Spinal cord (tissue), 10 donors: ENCODE data around the gene PTMS. TPM values are rescaled to one million over a fixed set of nuclear protein-coding genes. Genes with fewer than 3 reads are reported as not detected.

ENCODE experiments used
- DNase-seq, 6 donors: peaks; one replicate each; pipeline versions ENCODE4 v3.0.0 to v3.0.0-alpha.2; 2013 to 2015; ENCODE audit warnings: low spot score in 6 of 6, low read depth in 4 of 6
- H3K27ac ChIP-seq: one replicate; pipeline ENCODE4 v1.5.1; 2013; ENCODE audit warnings: low read depth, low read length, control low read depth
- H3K27me3 ChIP-seq: one replicate; pipeline ENCODE4 v1.6.1; 2013; ENCODE audit warnings: low read length; ENCODE audit not compliant: control insufficient read depth, insufficient read depth
- H3K36me3 ChIP-seq: one replicate; pipeline ENCODE4 v1.6.1; 2013; ENCODE audit warnings: low read length; ENCODE audit not compliant: control insufficient read depth, insufficient read depth
- H3K4me1 ChIP-seq: one replicate; pipeline ENCODE4 v1.6.1; 2013; ENCODE audit warnings: low read length; ENCODE audit not compliant: control insufficient read depth, insufficient read depth
- H3K4me3 ChIP-seq: one replicate; pipeline ENCODE4 v1.5.1; 2013; ENCODE audit warnings: low read depth, low read length, control low read depth
- H3K9me3 ChIP-seq: one replicate; pipeline ENCODE4 v1.6.1; 2013; ENCODE audit warnings: low read length; ENCODE audit not compliant: control insufficient read depth, insufficient read depth
- WGBS: methylation state at CpG from one replicate; pipeline ENCODE4 v1.1.5; 2013; ENCODE audit warnings: missing lambda C conversion rate; ENCODE audit not compliant: insufficient coverage; 5-methylcytosine and 5-hydroxymethylcytosine counted together
- polyA plus RNA-seq, 2 donors: library from polyadenylated mRNA; unstranded; fragments of 120-200 nt; gene quantifications; one replicate each; pipeline ENCODE4 v1.2.1, GENCODE V29; 2013; ENCODE audit not compliant: insufficient read length in 2 of 2
- total RNA-seq, 2 donors: library from RNA; depleted of rRNA in 1 of 2; stranded (reverse); fragments of 120-200 nt in 1 of 2; fragments of >200 nt in 1 of 2; gene quantifications; one replicate each; pipeline versions ENCODE4 v1.2.3 to v1.2.4, GENCODE V29; 2013 to 2014
- donor health status: healthy.

Gene PTMS
- total and polyA plus RNA-seq, 4 donors = 50.7 to 927 (median 554) TPM

DNA sequence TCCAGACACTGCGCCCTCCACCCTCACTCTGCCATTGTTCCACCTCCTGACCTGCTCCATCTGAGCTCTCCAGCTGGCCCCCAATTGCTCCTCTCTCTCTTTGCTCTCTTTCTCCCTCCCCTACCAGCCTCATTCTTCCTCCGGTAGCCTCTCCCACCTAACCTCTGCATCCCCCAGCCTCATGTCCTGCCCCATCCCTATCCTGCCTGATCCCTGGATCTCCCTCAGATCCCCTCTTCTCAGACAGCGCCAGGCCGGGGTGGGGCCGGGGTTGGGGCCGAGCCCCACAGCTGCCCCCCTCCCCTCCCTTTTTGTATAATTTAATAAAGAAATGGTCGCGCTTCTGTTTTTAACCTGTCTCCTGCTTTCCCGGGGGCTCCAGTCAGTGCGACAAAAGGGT is 4.4 kb downstream of the PTMS start:
- Histone ChIP-seq H3K4me3 (no peak overlapping the region), H3K27ac (no peak overlapping the region), H3K27me3 (no peaks in the 10 kb centered on the region), H3K9me3 (no peaks in the 10 kb centered on the region), H3K4me1 (peaks cover 48% of the 10 kb centered on the region), H3K36me3 (peaks cover 60% of the 10 kb centered on the region)
- 36% methylated on average over 1 of the region's 10 CpGs for WGBS
- no peak for DNase-seq

- H3K9me3 ChIP-seq = no peaks in the 10 kb centered on the region
These were observed 4.9 kb downstream of the PTMS start for GRCh38 chr12:6771091-6771495.

DNA sequence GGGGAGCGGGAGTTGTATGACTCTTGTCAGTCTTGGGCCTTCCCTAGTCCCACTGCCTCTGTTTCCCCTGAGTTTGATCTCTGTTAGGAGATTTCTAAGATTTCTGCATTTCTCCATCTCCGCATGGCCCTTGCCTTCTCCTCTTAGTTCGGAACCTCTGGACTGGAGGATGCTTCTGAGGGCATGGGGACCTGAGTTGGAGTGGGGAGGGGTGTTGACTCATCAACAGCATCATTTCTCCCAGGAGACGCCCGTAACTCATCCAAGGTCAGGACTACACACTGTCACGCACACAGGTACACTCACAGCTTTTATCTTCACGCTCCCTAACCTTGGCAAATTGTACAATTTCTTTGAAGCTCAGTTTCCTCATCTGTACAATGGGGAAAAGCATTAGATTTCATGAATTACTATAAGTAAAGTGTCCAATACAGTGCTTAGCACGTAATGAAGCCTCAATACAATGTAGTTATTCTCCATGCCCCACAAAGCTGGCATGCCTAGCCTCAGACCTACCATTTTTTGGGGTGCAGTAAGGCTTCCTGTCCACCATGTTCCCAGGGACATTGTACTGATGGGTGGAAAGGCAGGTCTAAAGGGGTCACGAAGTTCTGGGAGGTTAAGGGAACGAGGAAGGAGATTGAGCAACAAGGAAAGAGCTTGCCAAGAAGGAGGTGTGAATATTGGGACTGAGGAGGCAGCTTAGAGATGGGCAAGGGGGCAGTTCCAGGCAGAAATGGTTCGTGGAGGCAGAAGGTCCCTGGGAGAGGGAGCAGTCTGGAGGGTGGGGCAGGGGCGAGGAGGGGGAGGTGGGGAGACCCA is 5.6 kb downstream of the PTMS start:
- Histone ChIP-seq H3K4me3 (no peak overlapping the region), H3K9me3 (no peaks in the 10 kb centered on the region), H3K27me3 (no peaks in the 10 kb centered on the region), H3K36me3 (peaks cover 60% of the 10 kb centered on the region), H3K27ac (no peak overlapping the region), H3K4me1 (peaks cover 43% of the 10 kb centered on the region)
- no peak for DNase-seq
- 69% methylated on average over 4 of the region's 12 CpGs for WGBS

More at GRCh38 chr12:6771091-6771495, 4.9 kb downstream of the PTMS start:
- Histone ChIP-seq H3K36me3 (peaks cover 60% of the 10 kb centered on the region), H3K4me1 (peaks cover 43% of the 10 kb centered on the region), H3K27ac (no peak overlapping the region), H3K4me3 (no peak overlapping the region), H3K27me3 (no peaks in the 10 kb centered on the region)
- no peak for DNase-seq
- WGBS = 100% methylated on average over 4 of the region's 4 CpGs

- Histone ChIP-seq H3K36me3 (peaks cover 60% of the 10 kb centered on the region), H3K27ac (no peak within 1 kb of the TSS), H3K27me3 (no peaks in the 10 kb centered on the region), H3K9me3 (no peaks in the 10 kb centered on the region), H3K4me3 (no peak within 1 kb of the TSS), H3K4me1 (peaks cover 42% of the 10 kb centered on the region)
- 49% methylated on average over 9 of the region's 15 CpGs for WGBS
- no peak for DNase-seq
These were observed 6.2 kb downstream of the PTMS start, which contains the start of gene LAG3 for GRCh38 chr12:6772331-6772695. Gene LAG3 (plus strand): TSS chr12:6772520. CDS start chr12:6772853, 333 bp downstream.

DNA sequence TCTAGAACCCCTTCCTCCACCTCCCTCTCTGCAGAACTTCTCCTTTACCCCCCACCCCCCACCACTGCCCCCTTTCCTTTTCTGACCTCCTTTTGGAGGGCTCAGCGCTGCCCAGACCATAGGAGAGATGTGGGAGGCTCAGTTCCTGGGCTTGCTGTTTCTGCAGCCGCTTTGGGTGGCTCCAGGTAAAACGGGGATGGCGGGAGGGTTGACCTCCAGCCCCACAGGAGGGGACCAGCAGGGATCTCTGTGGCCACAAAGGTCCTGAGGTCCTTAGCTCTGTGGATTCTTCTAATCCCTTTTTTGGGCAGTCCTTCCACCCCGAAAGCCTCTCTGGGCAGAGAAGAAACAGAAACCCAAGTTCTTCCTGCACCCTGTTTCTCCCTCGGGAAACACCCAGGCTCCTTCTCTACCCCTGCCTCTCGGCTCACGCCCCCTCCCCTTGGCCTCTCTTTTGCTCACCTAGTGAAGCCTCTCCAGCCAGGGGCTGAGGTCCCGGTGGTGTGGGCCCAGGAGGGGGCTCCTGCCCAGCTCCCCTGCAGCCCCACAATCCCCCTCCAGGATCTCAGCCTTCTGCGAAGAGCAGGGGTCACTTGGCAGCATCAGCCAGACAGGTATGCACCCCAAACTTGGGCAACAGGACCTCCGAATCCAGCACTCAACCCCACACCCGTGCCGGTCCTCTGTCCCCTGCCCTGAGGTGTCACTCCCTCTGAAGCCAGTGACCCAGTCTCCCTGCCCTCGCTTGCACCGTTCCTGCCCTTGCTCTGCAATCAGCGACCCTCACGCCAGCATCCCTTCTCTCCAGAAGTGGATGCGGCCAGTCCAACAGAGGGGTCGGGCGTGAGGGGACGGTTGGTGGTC is 6.8 kb downstream of the PTMS start:
- WGBS = 61% methylated on average over 15 of the region's 21 CpGs
- H3K4me1 ChIP-seq = peaks cover 44% of the 10 kb centered on the region
- peaks cover 62% of the 10 kb centered on the region for H3K36me3 ChIP-seq

DNA sequence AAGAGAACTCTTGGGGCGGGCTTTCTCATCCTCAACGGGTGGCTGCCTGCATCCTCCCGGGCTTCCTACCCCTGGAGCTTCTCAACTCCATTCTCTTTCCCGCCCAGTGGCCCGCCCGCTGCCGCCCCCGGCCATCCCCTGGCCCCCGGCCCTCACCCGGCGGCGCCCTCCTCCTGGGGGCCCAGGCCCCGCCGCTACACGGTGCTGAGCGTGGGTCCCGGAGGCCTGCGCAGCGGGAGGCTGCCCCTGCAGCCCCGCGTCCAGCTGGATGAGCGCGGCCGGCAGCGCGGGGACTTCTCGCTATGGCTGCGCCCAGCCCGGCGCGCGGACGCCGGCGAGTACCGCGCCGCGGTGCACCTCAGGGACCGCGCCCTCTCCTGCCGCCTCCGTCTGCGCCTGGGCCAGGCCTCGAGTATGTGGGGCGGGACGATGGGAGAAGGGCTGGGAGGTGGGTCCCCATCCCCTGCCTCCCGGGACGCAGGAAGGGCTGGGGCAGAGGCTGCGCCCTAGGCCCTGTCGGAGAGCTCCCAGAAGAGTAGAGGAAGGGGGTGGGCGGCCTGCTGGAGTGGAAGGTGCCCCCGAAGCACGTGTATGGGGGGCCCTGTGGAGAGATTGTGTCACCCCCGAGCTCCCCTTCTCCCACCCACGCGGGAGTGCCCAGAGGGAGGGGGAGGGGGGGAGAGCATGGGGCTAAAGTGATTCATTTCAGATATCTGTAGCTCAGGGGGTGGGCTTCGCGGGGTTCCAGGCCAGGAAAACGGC is 7.6 kb downstream of the PTMS start:
- Histone ChIP-seq H3K4me3 (no peak overlapping the region), H3K27me3 (no peaks in the 10 kb centered on the region), H3K9me3 (no peaks in the 10 kb centered on the region), H3K36me3 (peaks cover 62% of the 10 kb centered on the region), H3K4me1 (peaks cover 44% of the 10 kb centered on the region), H3K27ac (no peak overlapping the region)
- DNase-seq = no peak
- 16% methylated on average over 36 of the region's 60 CpGs for WGBS

More for the DNA sequence above, 6.8 kb downstream of the PTMS start:
- Histone ChIP-seq H3K9me3 (no peaks in the 10 kb centered on the region), H3K4me3 (no peak overlapping the region), H3K27me3 (no peaks in the 10 kb centered on the region), H3K27ac (no peak overlapping the region)
- no peak for DNase-seq

GRCh38 chr12:6774499-6775062 is 8.4 kb downstream of the PTMS start:
- Histone ChIP-seq H3K27ac (no peak overlapping the region), H3K27me3 (no peaks in the 10 kb centered on the region), H3K9me3 (no peaks in the 10 kb centered on the region), H3K36me3 (peaks cover 54% of the 10 kb centered on the region), H3K4me1 (peaks cover 44% of the 10 kb centered on the region), H3K4me3 (no peak overlapping the region)
- DNase-seq = no peak
- WGBS = 93% methylated on average over 14 of the region's 15 CpGs

GRCh38 chr12:6775185-6776174 is 9.3 kb downstream of the PTMS start:
- no peaks in the 10 kb centered on the region for H3K9me3 ChIP-seq
- peaks cover 41% of the 10 kb centered on the region for H3K4me1 ChIP-seq
- no peaks in the 10 kb centered on the region for H3K27me3 ChIP-seq
- DNase-seq = no peak
- no peak overlapping the region for H3K4me3 ChIP-seq
- WGBS = 83% methylated on average over 8 of the region's 16 CpGs
- peaks cover 45% of the 10 kb centered on the region for H3K36me3 ChIP-seq
- H3K27ac ChIP-seq = no peak overlapping the region
